ENCODE data around the gene APOO.
"Not testable (repeated sequence)": the region's sequence is repeated elsewhere in the genome, so short reads cannot be mapped to it uniquely, and the experiment has no call there.

The APOO gene

DNA sequence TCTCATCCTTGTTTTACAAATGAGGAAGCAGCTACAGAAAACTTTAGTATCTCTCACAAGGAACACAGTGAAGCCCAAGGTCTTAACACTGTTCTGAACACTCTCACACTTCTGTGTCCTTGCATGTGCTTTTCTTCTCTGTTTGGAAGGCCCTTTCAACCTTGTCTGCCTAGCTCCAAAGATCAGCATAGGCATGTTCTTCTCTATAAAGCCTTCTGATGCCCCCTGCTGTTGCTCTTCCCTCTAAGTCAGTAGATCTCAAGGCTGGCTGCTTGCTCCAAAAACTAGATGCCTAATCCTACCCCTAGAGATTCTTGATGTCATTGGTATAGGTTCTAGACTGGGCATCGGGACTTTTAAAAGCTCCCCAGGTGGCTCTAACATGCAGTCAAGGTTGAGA, 5.9 kb downstream of the APOO start:
- DNase-seq = peak; percentile 64

DNA sequence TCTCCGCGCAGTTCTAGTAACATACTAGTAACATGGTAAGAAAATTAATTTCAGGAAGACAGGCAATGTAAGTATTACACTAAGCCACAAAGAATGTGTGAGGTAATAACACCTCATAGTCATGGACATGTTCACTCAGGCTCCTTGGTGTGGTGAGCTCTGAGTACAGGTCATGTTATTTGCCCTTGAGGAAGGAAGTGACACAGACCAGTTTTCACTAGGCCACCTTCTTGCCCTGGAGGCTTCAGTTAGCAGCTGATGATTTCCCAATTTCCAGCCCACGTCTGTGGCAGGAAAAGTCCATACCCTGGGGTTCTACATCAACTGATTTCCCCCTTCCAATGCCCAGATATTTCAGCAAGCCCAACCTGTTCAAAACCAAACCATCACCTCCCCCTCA, 6.7 kb downstream of the APOO start:
- no peak for DNase-seq

DNA sequence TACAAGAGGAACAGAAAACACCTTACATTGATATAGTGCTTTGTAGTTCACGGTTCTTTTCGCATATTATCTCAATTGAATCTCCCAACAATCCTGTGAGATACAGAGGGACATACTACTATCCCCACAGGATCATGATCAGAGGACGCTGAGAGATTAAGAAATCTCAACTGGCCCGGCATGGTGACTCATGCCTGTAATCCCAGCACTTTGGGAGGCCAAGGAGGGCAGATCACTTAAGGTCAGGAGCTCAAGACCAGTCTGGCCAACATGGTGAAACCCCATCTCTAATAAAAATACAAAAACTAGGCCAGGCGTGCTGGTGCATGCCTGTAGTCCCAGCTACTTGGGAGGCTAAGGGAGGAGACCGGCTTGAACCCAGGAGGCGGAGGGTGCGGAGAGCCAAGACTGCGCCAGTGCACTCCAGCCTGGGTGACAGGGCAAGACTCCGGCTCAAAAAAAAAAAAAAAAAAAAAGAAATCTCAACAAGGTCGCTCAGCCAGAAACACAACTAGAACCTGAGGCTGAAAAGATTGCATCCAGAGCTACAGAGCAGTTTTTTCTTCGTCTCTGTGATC, 7.4 kb downstream of the APOO start:
- DNase-seq = no peak

DNA sequence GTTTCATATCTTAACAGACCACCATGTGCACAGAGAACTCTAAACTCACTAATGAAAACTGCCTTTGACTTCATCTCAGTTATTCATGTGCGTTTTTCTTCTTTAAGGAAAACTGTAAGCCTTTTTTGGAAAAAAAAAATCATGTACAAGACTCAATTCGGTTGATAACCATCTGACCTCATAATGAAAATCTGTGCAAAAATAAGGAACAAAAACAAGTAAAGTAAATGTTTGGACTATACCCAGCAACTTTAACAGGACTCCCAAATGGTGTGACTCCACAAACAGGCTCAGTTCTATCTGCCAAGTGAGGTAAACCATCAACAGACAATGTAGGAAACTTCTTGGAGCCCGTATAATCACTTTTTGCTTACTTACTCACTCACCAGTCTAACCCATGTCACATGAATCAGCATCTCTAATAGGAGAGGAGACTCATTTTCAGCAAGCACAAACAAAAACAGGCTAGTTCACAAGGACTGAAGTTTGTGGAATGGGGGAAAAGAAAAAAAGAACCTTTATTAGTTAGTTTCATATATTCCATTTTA, 9.3 kb downstream of the APOO start:
- DNase-seq = no peak

DNA sequence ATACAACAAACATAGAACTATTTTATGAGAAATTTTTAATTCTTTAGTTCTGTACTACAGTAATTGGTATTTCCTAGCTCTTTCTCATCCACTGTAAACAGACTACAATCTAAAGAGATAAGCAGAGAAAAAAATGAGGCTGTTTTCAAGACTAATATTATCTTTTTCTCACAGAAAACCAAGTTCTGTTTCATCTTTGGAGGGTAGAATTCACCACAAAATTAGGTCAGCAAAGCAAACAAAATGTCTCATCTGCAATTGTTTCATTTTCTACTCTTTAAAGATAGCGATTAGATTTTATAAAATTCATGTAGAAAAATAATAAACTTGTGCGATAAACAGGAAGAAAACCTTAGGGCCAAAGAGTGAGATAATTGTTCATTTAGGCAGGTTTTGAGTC, 10.8 kb downstream of the APOO start:
- DNase-seq = no peak

DNA sequence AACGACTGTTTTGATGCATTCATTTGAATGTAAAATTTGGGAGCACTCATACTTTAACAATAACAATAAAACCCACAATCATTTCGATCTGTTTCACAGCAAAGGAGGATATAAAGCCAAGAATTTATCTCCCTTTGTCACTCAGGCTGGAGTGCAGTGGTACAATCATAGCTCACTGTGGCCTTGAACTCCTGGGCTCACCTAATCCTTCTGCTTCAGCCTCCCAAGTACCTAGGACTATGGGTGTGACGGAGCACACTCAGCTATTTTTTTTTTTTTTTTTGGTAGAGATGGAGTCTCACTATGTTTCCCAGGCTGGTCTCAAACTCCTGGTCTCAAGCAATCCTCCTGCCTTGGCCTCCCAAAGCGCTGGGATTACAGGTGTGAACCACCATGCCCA, 11.2 kb downstream of the APOO start:
- DNase-seq = not testable (repeated sequence)

DNA sequence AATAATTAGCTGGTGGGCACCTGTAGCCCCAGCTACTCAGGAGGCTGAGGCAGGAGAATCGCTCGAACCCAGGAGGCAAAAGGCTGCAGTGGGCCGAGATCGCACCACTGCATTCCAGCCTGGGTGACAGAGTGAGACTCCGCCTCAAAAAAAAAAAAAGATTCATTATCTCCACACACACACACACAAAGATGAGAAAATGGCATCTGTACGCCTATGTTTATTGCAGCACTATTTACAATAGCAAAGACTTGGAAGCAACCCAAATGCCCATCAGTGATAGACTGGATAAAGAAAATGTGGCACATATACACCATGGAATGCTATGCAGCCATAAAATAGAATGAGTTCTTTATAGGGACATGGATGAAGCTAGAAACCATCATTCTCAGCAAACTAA, 12.7 kb downstream of the APOO start:
- not testable (repeated sequence) for DNase-seq

DNA sequence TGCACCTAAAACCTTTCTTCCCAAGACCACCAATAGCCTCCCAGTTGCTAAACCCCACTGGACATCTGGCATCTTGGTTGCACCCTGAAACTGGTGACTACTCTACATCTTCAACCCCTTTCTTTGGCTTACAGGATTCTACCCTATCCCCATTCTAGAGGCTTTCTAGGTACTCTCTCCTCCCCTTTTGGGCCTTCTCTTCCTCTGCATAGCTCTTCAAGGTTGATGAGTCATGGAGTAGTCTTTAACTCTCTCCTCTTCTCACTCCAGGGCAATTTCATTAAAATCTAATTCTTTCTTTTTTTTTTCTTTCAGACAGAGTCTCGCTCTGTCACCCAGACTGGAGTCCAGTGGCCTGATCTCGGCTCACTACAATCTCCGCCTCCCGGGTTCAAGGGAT, 16.8 kb downstream of the APOO start:
- no peak for DNase-seq

DNA sequence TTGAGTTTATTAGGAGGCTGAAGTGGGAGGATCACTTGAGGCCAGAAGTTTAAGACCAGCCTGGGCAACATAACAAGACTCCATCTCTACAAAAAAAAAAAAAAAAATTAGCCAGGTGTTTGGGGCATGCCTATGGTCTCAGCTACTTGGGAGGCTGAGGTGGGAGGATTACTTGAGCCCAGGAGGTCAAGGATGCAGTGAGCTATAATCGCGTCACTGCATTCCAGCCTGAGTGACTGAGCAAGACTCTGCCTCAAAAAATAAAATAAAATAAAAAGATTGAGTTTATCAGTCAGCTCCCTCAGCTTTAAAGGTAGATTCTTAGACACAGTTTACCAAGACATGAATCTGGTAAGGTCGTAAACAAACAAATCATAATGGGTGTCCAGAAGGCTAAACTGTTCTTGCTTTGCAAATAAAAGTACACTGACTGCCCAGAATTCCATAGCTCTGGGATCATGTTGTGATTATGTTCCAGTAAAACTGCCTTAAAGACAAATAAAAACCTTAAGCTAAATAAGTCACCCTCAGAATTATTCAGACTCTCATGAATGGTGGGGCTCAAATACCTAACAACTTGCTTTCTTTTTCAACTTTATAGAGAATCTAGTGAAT, 18.7 kb downstream of the APOO start:
- no peak for DNase-seq

DNA sequence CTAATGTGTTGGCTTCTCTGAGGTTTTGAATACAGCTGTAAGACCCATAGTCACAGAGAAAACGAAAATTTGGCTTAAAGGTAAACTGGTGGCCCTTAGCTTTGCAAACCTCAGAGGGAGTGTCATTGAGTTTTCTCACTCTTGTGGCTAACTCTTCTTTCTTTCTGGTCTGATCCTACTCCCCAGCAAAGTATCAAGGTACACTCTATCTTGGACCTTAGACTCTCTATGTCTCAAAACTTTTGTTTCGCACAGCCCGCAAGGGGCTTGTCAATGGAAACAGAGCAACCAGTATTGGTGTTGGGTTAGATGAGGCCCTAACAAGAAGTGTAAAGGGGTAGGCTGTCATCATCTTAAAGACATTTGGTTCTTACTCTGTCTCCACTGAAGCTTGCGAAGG, 19.8 kb downstream of the APOO start:
- DNase-seq = no peak

DNA sequence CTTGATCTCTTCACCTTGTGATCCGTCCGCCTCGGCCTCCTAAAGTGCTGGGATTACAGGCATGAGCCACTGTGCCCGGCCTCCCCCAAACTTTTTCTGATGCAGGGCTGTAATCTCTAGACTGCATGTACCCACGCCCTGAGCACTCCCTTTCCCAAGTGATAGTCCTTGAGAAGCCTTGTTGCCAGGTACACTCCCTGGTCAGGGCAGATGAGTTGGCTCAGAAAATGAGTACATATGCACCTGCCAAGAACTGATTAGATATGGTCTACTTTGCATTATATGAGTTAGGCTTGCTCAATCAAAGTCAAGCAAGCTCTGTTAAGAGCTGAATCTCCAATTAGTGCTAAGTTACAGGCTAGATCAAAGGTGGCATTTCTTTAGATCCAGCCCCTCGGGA, 20.3 kb downstream of the APOO start:
- no peak for DNase-seq

DNA sequence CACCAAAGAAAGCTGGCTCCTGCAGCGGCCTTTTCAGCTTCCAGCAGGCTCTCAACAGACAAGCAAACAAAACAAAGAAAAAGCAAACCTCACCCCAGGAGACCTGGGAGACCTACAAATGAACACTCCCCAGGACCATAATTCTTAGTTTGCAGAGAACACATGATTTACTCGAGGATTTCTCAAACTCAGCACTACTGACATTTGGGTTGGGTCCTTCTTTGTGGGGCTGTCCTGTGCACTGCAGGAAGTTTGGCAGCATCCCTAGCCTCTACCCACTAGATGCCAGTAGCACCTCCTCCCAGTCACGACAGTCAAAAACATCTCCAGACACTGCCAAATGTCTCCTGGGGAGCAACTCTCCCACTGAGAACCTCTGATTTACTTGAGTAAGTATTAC, 21.9 kb downstream of the APOO start:
- peak; percentile 12 for DNase-seq

DNA sequence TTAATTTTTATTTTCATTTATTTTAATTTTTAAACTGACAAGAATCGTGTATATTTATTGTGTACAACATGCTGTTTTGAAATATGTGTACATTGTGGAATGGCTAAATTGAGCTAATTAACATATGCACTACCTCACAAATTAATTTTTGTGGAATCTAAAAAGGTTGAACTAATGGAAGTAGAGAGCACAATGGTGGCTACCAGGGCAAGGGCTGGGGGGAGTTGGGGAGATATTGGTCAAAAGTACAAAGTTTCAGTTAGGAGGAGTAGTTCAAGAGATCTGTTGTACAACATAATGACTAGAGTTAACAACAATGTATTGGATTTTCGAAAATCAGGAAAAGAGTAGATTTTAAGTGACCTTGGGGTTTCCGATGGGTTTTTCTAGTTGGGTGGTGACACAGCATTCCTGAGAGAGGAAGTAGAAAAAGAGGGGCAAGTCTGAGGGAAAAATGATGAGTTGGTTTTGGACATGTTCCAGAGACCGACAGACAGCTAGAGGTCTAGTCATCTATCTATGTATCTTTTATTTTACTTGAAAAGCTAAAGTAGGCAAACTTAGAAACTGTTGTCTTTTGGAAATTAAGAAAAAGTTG, 23.2 kb downstream of the APOO start:
- peak; percentile 77 for DNase-seq

DNA sequence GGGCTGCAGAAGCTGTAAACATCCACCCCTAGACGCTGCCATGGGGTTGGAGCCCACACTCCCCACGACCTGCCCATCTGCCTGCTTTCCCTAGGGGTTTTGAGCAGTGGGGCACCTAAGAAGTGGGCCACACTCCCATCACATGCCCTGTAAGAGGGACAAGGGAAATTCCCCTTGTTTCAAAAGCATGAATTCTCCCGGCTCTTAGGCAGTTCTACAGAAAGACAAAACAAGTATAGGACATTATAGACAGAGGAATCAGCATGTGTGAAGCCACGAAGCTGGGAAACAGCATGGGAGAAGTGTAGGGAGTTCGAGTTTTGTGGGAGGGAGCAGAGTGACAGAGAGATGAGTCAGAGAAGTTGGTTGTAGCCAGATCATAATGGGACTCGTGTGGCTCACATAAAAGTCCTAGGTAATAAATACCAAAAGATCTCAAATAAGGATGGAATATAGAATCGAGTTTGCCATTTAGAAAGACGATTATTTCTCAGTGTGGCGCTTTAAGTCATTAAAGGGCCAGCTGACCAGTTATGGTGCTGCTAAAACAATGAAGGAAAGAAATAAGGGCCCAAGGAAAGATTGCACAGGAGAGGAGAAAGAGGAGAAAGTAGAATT, 23.9 kb downstream of the APOO start:
- no peak for DNase-seq

DNA sequence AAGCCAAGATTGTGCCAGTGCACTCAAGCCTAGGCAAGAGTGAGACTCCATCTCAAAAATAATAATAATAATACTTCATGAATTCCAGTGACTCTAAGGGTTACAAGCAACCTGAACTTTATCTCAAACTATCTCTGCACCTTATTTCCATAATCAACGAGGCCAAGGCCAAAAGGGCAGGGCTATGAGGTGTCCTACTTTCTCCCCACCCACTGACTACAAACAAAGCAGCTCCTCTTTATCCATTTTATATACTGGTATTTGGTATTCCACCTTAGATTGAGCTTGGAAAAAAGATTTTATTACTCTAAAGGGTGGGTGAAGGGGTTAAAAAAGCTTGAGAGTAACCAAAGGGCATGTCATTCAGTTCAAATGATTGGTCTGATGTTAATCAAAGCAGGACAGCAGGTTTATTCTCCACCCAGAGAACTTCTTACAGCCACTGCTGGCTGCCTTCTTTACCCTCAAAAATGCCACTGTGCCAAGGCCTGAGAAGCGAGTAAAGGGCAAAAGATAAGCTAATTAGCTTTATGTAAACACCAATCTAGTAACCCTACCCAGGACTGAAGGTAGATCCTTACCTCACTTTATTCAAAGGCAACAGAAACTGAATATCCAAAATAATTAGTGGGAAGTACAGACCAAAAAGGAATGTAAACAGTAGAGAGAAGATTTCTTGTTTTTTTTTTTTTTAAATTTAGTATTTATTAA, 28.2 kb downstream of the APOO start:
- no peak for DNase-seq

DNA sequence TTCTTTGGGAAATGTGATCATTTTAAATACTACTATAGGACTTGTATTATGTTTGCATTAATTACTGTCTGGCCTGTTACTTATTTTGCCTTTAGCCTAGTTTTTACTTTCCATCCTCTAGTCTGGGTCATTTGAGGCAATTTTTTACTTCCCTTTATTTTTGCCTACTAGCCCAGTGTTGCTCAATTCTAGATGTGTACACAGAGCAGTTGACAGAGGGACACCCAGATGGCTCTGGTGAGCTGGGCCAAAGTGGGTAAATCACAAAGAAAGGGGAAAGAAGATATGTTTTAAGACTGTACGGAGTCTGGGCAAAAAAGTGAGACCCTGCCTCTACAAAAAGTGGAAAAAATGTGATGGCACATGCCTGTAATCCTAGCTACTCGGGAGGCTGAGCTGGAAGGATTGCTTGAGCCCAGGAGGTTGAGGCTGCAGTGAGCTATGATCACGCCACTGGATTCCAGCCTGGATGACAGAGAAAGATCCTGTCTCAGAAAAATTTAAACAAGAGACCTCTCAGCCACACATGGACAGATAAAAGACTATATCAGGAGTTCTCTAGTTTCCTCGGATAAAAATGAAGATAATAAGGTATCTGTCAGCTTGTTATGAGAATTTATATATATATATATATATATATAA, 35.7 kb downstream of the APOO start:
- no peak for DNase-seq

DNA sequence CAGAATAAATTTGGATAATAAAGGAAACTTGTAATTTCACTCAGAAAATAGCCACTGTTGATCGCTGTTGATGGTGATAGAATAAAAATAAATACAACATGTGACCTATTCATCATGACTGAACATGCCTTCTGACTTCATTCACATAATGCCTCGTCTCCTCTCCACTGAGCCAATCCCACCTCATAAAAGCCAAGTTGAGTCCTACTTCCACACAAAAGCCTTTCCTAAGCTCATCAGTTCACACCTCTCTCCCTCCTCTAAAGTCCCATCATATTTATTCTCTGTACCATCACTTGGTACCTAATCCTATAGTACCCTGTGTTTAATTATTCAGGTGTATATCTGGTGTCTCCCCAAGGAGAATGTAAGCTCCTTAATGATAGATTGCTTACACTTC, 37.7 kb downstream of the APOO start:
- DNase-seq = no peak

DNA sequence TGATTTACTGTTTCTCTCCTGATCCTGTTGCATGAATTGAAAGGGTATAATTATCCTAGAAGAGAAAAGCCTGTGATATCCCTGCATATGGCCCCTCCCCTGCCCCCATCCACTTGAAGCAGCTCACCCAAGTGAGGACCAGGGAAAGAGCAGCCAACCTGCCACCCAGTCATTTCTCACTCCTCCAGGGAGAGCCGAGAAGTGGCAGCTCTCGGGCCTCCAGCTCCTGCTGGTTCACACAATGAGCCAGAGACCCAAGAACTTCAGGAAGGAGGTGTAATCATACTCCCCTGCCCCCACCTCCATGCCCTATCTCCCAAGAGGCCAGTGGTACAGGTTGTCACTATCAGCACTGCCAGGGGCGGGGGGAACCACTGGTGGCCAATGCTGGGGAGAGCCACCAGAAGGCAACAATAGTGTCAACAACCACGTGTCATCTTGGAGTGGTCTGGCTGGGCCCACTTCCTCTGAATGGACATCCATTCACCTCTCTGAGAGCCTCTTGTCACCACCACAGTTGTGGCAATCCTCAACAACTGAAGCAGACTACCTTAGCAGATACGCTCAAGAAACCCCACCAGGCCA, 42.9 kb downstream of the APOO start:
- no peak for DNase-seq

DNA sequence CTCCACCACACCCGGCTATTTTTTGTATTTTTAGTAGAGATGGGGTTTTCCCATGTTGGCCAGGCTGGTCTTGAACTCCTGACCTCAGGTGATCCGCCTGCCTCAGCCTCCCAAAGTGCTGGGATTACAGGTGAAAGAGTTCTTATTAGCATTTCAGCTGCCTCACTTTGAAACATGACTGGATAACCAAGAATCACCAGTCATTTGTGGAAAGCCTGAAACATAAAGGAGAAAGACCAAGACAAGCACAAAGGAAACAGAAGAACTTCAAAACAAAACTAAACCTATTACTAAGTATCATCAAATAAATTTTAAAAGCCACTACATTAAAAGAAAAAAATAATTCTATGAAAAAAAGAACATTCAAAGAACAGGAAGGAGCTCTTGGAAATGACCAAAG, 45.8 kb downstream of the APOO start:
- not testable (repeated sequence) for DNase-seq

DNA sequence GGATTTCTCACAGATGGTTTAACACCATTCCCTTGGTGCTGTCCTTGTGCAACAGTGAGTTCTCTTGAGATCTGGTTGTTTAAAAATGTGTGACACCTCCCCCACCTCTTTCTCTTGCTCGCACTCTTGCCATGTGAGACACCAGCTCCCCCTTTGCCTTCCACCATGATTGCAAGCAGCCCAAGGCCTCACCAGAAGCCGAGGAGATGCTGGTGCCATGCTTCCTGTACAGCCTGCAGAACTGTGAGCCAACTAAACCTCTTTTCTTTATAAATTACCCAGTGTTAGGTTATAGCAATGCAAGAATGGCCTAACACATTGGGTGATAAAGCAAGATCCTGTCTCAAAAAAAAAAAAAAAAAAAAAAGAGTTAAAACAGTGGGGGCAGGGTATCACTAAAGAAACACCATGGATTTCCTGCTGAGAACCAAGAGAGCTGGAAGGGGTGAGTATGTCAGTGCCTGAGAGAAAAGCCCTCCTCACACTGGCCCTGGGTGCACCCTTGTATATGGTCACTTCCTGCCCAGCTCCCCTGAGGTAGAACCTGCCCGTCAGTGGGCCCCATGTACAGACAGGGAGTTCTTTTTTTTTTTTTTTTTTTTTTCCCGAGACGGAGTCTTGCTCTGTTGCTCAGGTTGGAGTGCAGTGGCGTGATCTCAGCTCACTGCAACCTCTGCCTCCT, 46.4 kb downstream of the APOO start:
- DNase-seq = no peak

DNA sequence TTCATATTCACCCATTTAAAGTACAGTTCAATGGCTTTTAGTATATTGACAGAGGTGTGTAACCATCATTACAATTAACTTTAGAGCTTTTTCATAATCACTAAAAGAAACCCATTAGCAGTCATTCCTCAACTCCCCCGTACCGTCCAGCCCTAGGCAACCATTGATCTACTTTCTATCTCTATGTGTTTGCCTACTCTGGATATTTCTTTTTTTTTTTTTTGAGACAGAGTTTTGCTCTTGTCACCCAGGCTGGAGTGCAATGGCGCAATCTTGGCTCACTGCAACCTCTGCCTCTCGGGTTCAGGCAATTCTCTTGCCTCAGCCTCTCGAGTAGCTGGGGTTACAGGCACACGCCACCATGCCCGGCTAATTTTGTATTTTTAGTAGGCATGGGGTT, 48.5 kb downstream of the APOO start:
- not testable (repeated sequence) for DNase-seq

DNA sequence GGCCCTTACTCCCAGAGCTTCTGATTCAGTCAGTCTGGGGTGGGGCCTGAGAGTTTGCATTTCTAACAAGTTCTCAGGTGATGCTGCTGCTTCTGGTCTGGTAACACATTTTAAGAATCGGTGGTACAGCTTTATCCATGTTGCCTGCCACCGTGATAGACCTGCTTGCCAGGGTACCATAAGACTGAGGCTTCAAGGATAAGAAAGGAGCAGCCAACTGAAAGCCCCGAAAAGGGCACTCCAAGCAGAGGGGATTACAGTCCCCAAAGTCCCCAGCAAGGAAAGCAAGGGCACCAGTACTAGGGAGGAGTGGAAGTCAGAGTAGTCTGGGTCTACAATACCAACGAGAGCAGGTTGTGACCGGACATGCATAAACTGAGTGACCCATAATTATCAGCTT, 49.8 kb downstream of the APOO start:
- no peak for DNase-seq
